Stomach (tissue), 4 donors: Measurements from ENCODE around the gene MASP2.

Experiments used
- CTCF ChIP-seq, 7 experiments: fragments of 450-650 bp in 4 of 7; fragments of 200-600 bp in 3 of 7; sonication (generic) in 3 of 7; IDR thresholded peaks; one replicate each; pipeline ENCODE4 v1.5.1; 2016 to 2019; ENCODE audit warnings: antibody characterized with exemption in 7 of 7, control low read depth in 2 of 7, mild to moderate bottlenecking in 1 of 7
- POLR2A ChIP-seq, 4 donors: fragments of 450-650 bp; IDR thresholded peaks; one replicate each; pipeline ENCODE4 v1.6.1; 2016; ENCODE audit warnings: antibody characterized with exemption in 4 of 4, control low read depth in 2 of 4, mild to moderate bottlenecking in 1 of 4, moderate library complexity in 1 of 4

GRCh38 chr1:11058595-11059154, 11.6 kb upstream of the MASP2 start:
- TF ChIP-seq CTCF (IDR thresholded peaks at IDR 0.05) (no peak), POLR2A (IDR thresholded peaks at IDR 0.05) (no peak)
